Ureter (tissue), 1 donor: ENCODE measurements around the gene GPATCH2L. TPM values are rescaled to one million over a fixed set of nuclear protein-coding genes. Genes with fewer than 3 reads are reported as not detected.

Source experiments
- DNase-seq: peaks from one replicate; pipeline ENCODE4 v3.0.0-alpha.2; 2020; ENCODE audit warnings: low spot score
- total RNA-seq: library from RNA; stranded (reverse); gene quantifications from one replicate; pipeline ENCODE4 v1.2.4, GENCODE V29; 2023
- donor health status: DM: yes; HTN: yes; CAD: no.

GPATCH2L gene
- total RNA-seq, 1 donor from 2014 or later, result 62.4 TPM

DNA sequence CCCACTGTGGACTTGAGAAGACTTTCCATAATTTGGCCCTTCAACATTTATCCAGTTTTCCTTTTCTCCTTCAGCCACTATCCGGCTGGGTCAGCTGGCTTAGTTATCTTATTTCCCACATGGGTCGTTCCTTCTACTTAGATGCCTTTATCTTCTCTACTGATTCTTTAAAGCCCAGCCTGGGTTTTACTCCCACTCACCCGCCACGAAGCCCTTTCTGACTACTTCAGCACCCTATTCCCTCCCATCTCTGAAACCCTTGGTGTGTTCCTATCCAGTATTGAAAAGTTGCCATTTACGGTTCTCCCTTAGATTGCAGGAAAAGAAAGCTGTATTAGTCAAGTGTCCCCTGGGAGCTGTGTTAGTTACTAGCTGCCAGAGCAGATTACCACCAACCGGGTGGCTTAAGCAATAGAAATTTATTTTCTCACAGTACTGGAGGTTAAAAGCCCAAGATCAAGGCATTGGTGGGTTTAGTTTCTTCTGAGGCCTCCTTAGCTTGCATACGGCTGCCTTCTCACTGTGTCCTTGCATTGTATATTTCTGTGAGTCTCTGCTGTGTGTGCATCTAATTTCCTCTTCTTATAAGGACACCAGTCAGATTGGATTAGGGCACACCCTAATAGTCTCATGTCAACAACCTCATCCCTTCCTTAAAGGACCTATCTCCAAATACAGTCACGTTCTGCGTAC, 105.5 kb downstream of the GPATCH2L start:
- no peak for DNase-seq

GRCh38 chr14:76257842-76258397, 106.2 kb downstream of the GPATCH2L start:
- DNase-seq, result no peak

GRCh38 chr14:76259029-76259735, 107.5 kb downstream of the GPATCH2L start:
- DNase-seq, result no peak

DNA sequence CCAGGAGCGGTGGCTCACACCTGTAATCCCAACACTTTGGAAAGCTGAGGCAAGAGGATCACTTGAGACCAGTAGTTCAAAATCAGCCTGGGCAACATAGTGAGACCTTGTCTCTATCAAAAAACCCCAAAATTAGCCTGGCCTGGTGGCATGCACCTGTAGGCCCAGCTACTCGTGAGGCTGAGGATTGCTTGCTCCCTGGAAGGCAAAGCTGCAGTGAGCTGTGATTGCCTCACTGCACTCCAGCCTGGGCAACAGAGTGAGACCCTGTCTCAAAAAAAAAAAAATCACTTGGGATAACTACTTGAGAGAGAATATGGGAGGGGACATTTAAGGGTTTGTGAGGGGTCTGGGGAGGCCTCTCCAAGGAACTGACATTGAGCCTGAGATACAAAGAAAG, 109.0 kb downstream of the GPATCH2L start:
- DNase-seq, result no peak

DNA sequence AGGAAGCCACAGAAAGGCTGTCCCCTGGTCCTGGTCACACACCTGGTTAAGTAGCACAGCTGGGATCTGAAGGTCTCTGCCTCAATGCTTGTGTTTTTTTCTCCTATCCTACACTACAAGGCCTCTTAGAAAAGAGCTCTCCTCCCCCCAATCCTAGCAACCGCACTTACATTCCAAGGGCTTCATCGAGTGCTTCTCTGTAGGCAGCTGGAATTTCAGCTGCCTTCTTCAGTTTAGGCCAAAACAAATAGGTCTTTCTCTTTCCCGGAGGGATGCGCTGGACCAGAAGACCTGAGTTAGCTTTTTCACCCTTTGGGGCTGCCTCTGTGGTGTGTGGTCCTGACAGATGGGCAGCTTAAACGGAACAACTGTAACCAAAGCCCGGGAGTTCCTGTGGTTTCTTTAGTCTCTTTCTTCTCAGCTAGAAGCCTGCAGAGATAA, 109.7 kb downstream of the GPATCH2L start:
- no peak for DNase-seq

DNA sequence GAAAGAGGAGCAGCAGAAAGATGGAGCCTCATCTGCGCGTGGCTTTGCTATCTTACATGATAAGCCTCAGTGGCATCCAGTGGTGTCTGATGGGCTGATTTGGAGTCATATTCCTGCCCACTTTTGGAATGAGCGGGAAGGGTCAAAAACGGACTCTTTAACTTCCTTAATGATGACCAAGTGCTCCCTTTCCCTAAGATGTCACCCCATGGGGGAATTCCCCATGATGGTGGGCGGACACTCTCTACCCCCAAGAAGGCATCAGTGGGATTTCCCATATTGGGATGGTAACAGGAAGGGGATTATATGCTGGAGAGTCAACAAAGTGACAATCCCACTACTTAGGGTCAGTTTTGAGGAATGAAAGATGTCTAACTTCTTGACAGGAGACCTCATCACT, 110.9 kb downstream of the GPATCH2L start:
- no peak for DNase-seq

Other genes with a start within 250 kb of the GPATCH2L start
- 315 TPM for gene TGFB3, start 169.9 kb upstream of the GPATCH2L start, total RNA-seq
- 39.9 TPM for gene IFT43, start 166.2 kb upstream of the GPATCH2L start, total RNA-seq
- 0.16 TPM for gene ESRRB, start 224.2 kb downstream of the GPATCH2L start, total RNA-seq